ENCODE results near the gene CCDC86. TPM values are rescaled to one million over a fixed set of nuclear protein-coding genes. Genes with fewer than 3 reads are reported as not detected.

The CCDC86 gene
- total and polyA plus RNA-seq, 9 of the 15 experiments (the other 6 are each of a cell fraction or from before 2014, with no cell fraction given) = 4.6 to 102 (median 25.2) TPM

DNA sequence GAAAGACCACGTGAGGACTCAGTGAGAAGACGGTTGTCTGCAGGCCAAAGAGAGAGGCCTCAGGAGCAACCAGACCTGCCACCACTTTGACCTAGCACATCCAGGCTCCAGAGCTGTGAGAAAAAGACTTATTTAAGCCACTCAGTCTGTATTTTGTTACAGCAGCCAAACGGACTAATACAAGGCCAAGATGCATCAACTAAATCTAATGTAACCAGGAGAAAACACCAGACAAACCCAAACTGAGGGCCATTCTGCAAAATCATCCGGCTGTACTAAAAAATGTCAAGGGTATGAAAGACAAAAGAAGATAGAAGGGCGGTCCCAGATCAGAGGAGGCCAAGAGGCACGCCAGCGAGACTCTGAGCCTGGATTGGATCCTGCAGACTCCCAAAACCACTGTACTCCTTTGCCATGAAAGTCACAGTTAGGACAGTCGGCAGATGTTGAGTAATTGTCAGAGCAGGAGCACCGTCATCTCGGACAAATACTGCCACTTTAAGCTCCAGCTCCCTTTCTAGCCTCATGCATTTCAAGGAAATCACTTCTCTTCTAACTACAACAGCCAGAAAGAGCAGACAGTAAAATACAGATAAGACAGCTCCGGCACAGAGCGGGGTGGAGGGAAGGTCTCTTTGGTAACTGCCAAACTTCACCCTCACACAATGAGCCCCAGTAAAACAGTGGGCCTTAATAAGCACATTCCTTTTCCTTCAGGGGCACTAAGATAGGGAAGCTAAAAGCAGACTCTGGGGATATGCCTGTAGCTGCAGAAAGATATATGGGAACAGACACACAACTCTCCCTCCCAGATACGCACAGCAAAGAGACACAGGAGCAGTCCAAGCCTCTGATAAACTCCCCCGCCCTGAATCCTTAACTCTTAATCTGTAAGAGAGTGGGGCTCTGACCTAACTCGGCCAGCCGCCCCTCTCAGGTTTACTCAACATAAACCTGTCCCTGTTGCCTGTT is 21.9 kb downstream of the CCDC86 start (continued):
- TF ChIP-seq, protein P1, sequence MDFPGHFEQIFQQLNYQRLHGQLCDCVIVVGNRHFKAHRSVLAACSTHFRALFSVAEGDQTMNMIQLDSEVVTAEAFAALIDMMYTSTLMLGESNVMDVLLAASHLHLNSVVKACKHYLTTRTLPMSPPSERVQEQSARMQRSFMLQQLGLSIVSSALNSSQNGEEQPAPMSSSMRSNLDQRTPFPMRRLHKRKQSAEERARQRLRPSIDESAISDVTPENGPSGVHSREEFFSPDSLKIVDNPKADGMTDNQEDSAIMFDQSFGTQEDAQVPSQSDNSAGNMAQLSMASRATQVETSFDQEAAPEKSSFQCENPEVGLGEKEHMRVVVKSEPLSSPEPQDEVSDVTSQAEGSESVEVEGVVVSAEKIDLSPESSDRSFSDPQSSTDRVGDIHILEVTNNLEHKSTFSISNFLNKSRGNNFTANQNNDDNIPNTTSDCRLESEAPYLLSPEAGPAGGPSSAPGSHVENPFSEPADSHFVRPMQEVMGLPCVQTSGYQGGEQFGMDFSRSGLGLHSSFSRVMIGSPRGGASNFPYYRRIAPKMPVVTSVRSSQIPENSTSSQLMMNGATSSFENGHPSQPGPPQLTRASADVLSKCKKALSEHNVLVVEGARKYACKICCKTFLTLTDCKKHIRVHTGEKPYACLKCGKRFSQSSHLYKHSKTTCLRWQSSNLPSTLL (IDR thresholded peaks at IDR 0.05) = no peak
- no peak for TF ChIP-seq SAFB (IDR thresholded peaks at IDR 0.05; ENCODE audit: borderline replicate concordance, low read depth, low read length)
- no peak for TF ChIP-seq MTA1 (IDR thresholded peaks at IDR 0.05; ENCODE audit: borderline replicate concordance)
- TF ChIP-seq ZNF583 (CRISPR knock-in tag; IDR thresholded peaks at IDR 0.05) = no peak
- TF ChIP-seq ZNF408 (CRISPR knock-in tag; IDR thresholded peaks at IDR 0.05; ENCODE audit: low read depth) = no peak
- peak; percentile 64 for TF ChIP-seq SMARCA4 (IDR thresholded peaks at IDR 0.05)
- TF ChIP-seq ZSCAN29 (IDR thresholded peaks at IDR 0.05) = no peak
- TF ChIP-seq SIN3A (IDR thresholded peaks at IDR 0.05; ENCODE audit: borderline replicate concordance in 2 of 2, control insufficient read depth in 1 of 2, low read depth in 2 of 2, low read length in 2 of 2) = no peak; a peak in 1 of 4 replicates
- TF ChIP-seq, protein P2, sequence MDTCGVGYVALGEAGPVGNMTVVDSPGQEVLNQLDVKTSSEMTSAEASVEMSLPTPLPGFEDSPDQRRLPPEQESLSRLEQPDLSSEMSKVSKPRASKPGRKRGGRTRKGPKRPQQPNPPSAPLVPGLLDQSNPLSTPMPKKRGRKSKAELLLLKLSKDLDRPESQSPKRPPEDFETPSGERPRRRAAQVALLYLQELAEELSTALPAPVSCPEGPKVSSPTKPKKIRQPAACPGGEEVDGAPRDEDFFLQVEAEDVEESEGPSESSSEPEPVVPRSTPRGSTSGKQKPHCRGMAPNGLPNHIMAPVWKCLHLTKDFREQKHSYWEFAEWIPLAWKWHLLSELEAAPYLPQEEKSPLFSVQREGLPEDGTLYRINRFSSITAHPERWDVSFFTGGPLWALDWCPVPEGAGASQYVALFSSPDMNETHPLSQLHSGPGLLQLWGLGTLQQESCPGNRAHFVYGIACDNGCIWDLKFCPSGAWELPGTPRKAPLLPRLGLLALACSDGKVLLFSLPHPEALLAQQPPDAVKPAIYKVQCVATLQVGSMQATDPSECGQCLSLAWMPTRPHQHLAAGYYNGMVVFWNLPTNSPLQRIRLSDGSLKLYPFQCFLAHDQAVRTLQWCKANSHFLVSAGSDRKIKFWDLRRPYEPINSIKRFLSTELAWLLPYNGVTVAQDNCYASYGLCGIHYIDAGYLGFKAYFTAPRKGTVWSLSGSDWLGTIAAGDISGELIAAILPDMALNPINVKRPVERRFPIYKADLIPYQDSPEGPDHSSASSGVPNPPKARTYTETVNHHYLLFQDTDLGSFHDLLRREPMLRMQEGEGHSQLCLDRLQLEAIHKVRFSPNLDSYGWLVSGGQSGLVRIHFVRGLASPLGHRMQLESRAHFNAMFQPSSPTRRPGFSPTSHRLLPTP (IDR thresholded peaks at IDR 0.05; ENCODE audit: borderline replicate concordance, extremely low read depth, insufficient read length) = no peak
- no peak for TF ChIP-seq BHLHE40 (IDR thresholded peaks at IDR 0.05; ENCODE audit: low read length)
- TF ChIP-seq MTA3 (IDR thresholded peaks at IDR 0.05; ENCODE audit: borderline replicate concordance) = no peak
- TF ChIP-seq MIER1 (IDR thresholded peaks at IDR 0.05; ENCODE audit: low read depth) = no peak
- TF ChIP-seq, protein P3, sequence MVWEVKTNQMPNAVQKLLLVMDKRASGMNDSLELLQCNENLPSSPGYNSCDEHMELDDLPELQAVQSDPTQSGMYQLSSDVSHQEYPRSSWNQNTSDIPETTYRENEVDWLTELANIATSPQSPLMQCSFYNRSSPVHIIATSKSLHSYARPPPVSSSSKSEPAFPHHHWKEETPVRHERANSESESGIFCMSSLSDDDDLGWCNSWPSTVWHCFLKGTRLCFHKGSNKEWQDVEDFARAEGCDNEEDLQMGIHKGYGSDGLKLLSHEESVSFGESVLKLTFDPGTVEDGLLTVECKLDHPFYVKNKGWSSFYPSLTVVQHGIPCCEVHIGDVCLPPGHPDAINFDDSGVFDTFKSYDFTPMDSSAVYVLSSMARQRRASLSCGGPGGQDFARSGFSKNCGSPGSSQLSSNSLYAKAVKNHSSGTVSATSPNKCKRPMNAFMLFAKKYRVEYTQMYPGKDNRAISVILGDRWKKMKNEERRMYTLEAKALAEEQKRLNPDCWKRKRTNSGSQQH (CRISPR knock-in tag; IDR thresholded peaks at IDR 0.05) = no peak
- TF ChIP-seq TRIM24 (IDR thresholded peaks at IDR 0.05) = peak in 1 of 2 experiments; percentile 5; a peak in 1 of 4 replicates
- no peak for TF ChIP-seq YBX1 (IDR thresholded peaks at IDR 0.05)
- TF ChIP-seq, protein P4, sequence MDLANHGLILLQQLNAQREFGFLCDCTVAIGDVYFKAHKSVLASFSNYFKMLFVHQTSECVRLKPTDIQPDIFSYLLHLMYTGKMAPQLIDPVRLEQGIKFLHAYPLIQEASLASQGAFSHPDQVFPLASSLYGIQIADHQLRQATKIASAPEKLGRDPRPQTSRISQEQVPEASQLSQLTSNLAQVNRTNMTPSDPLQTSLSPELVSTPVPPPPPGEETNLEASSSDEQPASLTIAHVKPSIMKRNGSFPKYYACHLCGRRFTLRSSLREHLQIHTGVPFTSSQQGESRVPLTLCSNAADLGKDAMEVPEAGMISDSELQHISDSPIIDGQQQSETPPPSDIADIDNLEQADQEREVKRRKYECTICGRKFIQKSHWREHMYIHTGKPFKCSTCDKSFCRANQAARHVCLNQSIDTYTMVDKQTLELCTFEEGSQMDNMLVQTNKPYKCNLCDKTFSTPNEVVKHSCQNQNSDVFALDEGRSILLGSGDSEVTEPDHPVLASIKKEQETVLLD (IDR thresholded peaks at IDR 0.05) = no peak
- no peak for TF ChIP-seq NCOA2 (IDR thresholded peaks at IDR 0.05; ENCODE audit: partially characterized antibody in 2 of 2)
